HS-27A (cell line): ENCODE data around the gene TLR1.
"Not testable (repeated sequence)": the region's sequence is repeated elsewhere in the genome, so short reads cannot be mapped to it uniquely, and the experiment has no call there.

Experiments used
- DNase-seq: peaks from one replicate; pipeline ENCODE4 v3.0.0-alpha.2; 2012; ENCODE audit warnings: low read depth, missing footprints

TLR1 gene

GRCh38 chr4:38805530-38806145, 1.0 kb upstream of the TLR1 start:
- no peak for DNase-seq

- DNase-seq = no peak
These were observed 548 bp downstream of the TLR1 start for GRCh38 chr4:38803833-38804653.

DNA sequence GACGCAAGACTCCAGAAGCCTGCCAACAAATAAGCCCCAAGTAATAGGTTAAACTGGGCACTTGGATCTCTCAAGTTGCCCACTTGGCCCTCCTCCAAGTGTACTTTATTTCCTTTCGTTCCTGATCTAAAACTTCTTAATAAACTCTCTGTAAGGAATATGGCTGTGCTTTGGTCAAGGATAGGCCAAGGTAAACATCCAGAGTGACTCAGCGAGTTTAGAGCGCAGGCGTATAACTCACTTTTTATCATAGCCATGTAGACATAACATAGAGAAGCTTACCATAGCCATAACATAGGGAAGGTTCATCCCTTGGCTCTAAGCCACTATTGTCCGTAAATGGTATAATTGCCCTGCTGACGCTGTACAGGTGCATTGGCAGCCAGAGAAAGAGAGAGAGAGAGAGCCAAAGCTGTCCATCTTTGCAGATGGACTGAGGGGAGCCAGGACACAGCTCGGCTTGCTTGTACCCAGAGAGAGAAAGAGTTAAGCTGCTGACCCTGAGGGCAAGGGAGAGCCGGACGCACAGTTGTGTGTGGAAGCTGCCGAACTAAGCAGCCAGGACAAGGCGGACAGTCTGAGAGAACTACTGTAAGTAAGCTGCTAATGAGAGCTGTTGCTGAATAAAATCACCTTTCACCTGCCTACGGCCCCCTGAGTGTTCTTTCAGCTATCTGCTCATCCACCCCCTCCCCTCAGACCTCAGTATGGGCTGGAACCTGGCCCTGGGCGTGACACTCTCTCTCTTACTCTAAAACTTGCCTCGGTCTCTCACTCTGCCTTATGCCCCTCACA, 1.8 kb downstream of the TLR1 start:
- no peak for DNase-seq

DNA sequence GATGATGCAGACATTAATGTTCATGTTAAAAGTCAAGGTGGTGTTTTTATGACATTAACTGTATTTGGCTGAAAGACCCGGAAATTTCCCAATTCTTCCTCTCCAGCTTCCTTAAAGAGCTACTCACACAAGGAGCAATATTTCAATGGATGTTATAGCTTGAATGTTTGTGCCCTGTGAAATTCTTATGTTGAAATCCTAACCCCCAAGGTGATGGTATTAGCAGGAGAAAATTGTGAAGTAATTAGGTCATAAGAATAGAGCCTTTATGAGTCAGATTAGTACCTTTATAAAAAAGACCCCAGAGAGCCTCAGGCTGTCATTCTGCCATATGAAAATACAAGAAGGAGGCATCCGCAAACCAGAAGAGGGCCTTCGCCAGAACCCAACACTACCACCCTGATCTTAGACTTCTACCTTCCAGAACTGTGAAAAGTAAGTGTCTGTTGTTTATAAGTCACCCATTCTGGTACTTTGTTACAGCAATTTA, 3.6 kb downstream of the TLR1 start:
- no peak for DNase-seq

- DNase-seq = no peak
These were observed 4.2 kb downstream of the TLR1 start for GRCh38 chr4:38800366-38800765.

GRCh38 chr4:38795087-38795486, 9.5 kb downstream of the TLR1 start:
- DNase-seq = no peak

GRCh38 chr4:38794051-38794450, 10.5 kb downstream of the TLR1 start:
- DNase-seq = no peak

DNA sequence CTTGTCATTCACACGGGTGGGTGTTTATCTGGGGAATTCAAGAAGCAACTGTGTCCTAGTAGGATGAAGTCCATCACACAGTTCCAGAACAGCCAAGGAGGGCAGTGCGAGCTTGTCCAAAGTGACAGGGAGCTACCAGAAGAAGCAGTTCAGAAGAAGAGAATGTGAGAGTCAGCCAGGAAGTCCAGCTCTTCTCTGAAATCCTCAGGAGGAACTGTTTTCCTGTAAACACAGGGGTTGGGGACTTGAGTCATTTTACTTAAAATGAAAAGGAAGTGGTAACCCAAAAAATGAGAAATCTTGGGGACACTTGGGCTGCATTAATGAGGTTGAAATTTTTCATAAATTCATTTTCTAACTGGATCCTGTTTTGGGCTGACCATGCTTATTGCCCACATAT, 13.6 kb downstream of the TLR1 start:
- no peak for DNase-seq

GRCh38 chr4:38788317-38788716, 16.3 kb downstream of the TLR1 start:
- no peak for DNase-seq

GRCh38 chr4:38787693-38788092, 16.9 kb downstream of the TLR1 start:
- DNase-seq = no peak

- DNase-seq = no peak
These were observed 18.6 kb downstream of the TLR1 start for GRCh38 chr4:38785901-38786402.

GRCh38 chr4:38785041-38785790, 19.4 kb downstream of the TLR1 start:
- DNase-seq = no peak

DNA sequence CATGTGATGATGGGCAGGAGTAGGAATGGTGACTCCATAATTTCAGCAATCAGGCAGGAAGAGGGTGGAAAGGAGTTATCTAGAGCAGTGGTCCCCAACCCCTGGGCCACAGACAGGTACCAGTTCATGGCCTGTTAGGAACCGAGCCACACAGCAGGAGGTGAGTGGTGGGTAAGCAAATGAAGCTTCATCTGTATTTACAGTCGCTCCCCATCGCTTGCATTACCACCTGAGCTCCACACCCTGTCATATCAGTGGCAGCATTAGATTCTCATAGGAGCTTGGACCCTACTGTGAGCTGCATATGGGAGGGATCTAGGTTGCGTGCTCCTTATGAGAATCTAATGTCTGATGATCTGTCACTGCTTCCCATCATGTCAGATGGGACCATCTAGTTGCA, 20.4 kb downstream of the TLR1 start:
- DNase-seq = no peak

DNA sequence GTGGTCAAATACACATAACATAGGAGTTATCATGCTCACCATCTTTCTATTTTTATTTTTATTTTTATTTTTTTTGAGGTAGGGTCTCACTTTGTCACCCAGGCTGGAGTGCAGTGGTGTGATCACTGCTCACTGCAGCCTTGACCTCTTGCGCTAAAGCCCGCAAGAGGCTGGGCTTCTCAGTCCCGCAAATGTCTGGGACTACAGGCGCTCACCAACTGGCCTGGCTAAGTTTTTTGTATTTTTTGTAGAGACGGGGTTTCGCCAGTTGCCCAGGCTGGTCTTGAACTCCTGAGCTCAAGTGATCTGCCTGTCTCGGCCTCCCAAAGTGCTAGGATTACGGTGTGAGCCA, 21.5 kb downstream of the TLR1 start:
- DNase-seq = no peak

DNA sequence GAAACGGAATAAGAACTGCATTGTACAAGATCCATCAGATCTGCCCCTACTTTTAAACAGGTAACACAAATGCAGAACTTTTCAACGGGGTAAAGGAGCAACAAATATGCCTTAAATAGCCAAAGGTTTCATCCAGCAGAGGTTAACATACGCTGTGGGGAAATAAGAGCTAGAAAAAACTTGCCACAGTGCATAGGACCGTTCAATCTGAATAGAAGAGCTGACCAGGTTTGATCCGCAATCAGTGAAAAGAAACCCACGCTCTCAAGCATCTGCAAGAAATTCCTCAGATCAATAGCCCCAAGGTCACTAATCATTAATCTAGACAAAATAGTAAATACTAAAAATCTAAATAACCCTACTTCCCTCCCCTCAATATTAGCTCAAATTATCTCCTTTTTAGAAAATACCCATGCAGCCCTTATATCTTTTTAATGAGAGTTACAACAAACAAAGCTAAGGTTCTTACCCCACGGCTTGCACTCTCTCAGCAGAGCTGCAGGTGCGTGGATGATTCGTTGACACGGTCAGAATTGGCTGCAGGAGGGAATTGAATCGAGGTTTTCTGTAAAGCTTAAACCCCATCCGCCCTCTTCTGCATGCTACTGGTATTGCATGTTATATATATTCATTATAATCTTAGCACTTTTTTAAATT, 22.0 kb downstream of the TLR1 start, which contains the start of gene TLR10:
Gene TLR10, minus strand, starts transcription at position 539 of the 657 bp plus-strand sequence. CDS start 7,400 bp downstream, outside the sequence.
- DNase-seq = no peak

DNA sequence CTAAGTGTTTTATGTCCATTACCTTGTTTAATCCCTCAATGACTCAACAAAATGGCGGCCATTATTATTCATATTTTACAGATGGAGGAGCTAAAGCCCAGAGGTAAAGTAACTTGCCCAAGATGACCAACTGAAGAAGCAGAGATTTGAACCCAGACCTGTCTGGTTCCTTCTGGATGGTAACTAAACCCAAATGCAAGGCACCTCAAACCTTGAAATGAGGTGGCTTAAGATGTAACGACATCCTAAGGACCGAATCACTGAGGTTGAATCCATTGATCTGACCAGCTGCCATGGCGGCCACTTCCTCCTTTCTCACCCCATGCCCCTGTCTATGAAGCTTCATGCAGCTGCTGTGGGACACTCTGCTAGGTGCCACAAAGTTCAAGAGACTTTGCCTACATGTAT, 22.7 kb downstream of the TLR1 start:
- no peak for DNase-seq

GRCh38 chr4:38780833-38781484, 23.6 kb downstream of the TLR1 start:
- no peak for DNase-seq

GRCh38 chr4:38779790-38780189, 24.8 kb downstream of the TLR1 start:
- no peak for DNase-seq

GRCh38 chr4:38777925-38778324, 26.7 kb downstream of the TLR1 start:
- not testable (repeated sequence) for DNase-seq

DNA sequence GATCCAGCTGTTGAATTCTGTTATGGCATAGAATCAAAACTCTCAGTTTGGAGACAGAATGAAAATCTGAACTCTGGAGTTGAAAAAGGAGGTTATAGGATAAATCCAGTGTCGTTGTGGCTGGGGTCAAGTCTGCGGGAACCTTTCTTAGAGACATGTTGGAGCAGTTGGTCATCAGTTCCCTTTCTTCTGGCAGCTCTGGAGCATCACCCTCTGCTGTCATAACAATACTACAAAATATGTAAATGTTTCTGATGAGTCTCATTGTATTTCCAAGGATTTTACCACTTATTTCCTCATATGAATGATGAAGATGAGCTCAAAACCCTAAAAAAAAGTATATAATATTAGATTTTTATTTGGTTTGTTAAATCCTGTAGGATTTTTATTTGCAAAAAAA, 29.3 kb downstream of the TLR1 start:
- DNase-seq = no peak
